Measurements from ENCODE around the gene HIF3A.

DNA sequence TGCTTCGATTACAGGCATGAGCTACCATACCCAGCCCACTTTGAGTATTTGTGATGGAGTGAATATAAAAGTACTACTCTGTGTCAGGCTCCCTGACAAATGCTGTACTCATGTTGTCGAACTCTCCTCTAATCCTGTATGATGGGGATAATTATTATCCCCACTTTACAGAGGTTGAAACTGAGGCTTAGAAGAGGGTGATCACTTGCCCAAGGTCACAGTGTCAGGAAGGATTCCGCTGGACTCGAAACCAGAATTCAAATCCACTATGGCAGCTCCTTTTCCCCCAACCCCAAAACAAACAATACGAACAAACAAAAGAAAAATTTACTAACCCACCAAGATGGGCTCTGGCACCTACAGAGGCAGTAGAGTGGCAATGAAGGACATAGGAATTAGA lies 48.3 kb downstream of the HIF3A start:
- TF ChIP-seq, protein P1, sequence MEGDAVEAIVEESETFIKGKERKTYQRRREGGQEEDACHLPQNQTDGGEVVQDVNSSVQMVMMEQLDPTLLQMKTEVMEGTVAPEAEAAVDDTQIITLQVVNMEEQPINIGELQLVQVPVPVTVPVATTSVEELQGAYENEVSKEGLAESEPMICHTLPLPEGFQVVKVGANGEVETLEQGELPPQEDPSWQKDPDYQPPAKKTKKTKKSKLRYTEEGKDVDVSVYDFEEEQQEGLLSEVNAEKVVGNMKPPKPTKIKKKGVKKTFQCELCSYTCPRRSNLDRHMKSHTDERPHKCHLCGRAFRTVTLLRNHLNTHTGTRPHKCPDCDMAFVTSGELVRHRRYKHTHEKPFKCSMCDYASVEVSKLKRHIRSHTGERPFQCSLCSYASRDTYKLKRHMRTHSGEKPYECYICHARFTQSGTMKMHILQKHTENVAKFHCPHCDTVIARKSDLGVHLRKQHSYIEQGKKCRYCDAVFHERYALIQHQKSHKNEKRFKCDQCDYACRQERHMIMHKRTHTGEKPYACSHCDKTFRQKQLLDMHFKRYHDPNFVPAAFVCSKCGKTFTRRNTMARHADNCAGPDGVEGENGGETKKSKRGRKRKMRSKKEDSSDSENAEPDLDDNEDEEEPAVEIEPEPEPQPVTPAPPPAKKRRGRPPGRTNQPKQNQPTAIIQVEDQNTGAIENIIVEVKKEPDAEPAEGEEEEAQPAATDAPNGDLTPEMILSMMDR (conservative IDR thresholded peaks at IDR 0.05 in 1 of 2, IDR thresholded peaks at IDR 0.05 in 1 of 2; ENCODE audit: low read depth in 1 of 2, low read length in 2 of 2), result no peak
- no peak for TF ChIP-seq EZH2 (IDR thresholded peaks at IDR 0.05; ENCODE audit: low read length, missing control alignments)

Measured in fibroblast of lung (primary cell).